GM20000 (cell line): ENCODE results near the gene CSMD2.

Source experiments
- DNase-seq: peaks from one replicate; pipeline ENCODE4 v3.0.0; 2012; ENCODE audit warnings: low spot score
- TF ChIP-seq, protein P1 (sequence below): IDR thresholded peaks from 2 replicates; pipeline ENCODE4 v1.5.1; 2012; ENCODE audit warnings: mild to moderate bottlenecking, control low read depth; ENCODE audit errors: extremely low read depth, missing control alignments

CSMD2 gene

GRCh38 chr1:34137411-34137810 is 27.6 kb downstream of the CSMD2 start:
- TF ChIP-seq, protein P1, sequence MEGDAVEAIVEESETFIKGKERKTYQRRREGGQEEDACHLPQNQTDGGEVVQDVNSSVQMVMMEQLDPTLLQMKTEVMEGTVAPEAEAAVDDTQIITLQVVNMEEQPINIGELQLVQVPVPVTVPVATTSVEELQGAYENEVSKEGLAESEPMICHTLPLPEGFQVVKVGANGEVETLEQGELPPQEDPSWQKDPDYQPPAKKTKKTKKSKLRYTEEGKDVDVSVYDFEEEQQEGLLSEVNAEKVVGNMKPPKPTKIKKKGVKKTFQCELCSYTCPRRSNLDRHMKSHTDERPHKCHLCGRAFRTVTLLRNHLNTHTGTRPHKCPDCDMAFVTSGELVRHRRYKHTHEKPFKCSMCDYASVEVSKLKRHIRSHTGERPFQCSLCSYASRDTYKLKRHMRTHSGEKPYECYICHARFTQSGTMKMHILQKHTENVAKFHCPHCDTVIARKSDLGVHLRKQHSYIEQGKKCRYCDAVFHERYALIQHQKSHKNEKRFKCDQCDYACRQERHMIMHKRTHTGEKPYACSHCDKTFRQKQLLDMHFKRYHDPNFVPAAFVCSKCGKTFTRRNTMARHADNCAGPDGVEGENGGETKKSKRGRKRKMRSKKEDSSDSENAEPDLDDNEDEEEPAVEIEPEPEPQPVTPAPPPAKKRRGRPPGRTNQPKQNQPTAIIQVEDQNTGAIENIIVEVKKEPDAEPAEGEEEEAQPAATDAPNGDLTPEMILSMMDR, result no peak
- no peak for DNase-seq

DNA sequence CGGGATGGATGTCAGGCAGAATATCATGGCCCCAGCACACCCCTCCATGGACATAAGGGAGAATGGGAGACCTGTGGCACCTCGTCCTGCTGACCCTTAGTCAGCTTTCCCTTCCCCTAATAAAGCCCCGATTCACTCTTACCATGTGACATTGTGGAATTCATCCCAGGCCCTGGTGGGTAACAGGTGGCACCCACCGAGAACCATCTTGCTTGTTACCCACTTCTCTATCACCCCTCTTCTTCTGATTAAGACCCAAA is 32.9 kb downstream of the CSMD2 start:
- DNase-seq, result no peak
- TF ChIP-seq, protein P1, result no peak

GRCh38 chr1:34131396-34132160 is 33.5 kb downstream of the CSMD2 start:
- no peak for DNase-seq
- TF ChIP-seq, protein P1, result no peak

DNA sequence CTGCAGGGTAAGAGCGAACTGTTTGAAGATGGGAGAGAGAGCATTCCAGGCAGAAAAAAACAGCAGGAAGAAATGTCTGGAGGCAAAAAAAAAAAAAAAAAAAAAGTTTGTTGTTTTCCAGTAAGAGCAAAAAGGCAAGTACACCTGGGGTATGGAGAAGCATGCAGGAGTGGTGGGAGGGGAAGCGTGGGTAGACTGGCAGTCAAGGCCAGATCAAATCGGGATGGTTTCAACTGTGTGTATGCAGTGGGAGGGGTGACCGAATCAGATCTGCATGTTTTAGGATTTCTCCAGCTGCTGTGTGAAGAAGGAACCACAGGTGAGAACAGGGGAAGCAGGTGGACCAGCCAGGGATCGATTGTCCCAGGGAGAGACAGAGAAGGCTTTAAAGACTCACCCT is 34.7 kb downstream of the CSMD2 start:
- DNase-seq, result no peak
- TF ChIP-seq, protein P1, result no peak

DNA sequence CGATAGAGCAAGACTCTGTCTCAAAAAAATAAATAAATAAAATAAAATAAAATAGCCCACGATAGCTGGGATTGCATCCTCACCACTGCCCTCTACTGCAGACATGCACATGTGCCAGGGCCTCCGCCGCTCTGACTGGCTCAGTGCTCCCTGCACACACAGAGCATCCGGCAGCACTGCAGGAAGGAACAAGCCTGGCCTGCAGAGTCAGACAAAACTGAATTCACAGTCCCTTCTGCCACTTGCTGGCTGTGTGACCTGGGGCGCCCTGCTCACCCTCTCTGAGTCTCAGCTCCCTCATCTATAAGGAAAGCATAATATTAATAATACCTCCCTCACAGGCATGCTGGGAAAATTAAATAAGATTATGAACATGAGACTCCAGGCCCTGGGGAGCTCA is 35.4 kb downstream of the CSMD2 start:
- no peak for DNase-seq

DNA sequence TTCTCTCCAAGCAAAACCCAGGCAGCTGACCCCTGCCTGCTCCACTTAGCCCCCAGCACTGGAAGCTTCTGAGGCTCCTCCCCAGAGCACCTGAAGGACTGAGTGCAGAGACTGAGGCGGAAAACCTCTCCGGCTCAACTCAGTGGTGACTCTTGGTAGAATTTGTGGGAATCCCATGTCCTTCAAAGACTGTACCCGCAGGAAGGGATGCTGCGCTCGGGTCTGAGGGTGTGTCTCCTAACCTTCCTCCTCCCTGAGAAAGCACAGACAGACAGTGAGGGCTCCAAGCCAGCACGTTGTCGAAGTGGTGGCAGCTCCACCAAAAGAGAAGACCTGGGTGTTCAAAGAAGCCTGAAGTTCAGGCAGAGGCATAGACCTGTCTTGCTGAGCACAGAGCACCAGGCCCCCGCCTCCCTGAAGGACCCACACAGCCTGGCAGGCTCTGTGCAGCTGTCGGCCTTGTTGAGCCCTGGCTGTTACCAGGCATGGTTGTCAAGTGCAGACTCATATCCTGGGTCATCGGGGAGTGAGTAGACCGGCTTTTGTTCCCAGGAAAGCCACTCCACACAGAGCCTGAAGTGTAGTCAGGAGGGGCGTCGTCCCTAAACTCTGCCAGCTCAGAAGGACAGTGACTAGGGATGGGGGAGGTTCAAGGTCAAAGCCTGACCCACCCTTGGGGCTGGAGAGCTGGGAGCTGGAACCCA is 36.7 kb downstream of the CSMD2 start:
- no peak for DNase-seq

More for the DNA sequence above, 35.4 kb downstream of the CSMD2 start:
- TF ChIP-seq, protein P1, result no peak

More for the DNA sequence above, 36.7 kb downstream of the CSMD2 start:
- TF ChIP-seq, protein P1, result no peak
